Fibroblast of the aortic adventitia (primary cell): ENCODE measurements around the gene PCBP1. TPM values are rescaled to one million over a fixed set of nuclear protein-coding genes. Genes with fewer than 3 reads are reported as not detected.

Experiments
- DNase-seq: peaks from one replicate; pipeline ENCODE4 v3.0.0-alpha.2; 2010; ENCODE audit warnings: low read depth
- H3K4me3 ChIP-seq: 2 replicates; pipeline ENCODE4 v1.5.1; 2011; ENCODE audit warnings: low read depth, mild to moderate bottlenecking, control low read depth, low read length, moderate library complexity
- total RNA-seq: library from RNA; depleted of rRNA; stranded (reverse); fragments of >200 nt; gene quantifications from 2 replicates; pipeline ENCODE4 v1.2.3, GENCODE V29; 2012; ENCODE audit warnings: low replicate concordance
- TF ChIP-seq, protein P1 (sequence below): IDR thresholded peaks from 2 replicates; pipeline ENCODE4 v1.5.1; 2011; ENCODE audit warnings: mild to moderate bottlenecking, low read length, control low read depth, inconsistent platforms; ENCODE audit not compliant: insufficient read depth

Gene PCBP1
- total RNA-seq, 1 donor, result 68.5 TPM

DNA sequence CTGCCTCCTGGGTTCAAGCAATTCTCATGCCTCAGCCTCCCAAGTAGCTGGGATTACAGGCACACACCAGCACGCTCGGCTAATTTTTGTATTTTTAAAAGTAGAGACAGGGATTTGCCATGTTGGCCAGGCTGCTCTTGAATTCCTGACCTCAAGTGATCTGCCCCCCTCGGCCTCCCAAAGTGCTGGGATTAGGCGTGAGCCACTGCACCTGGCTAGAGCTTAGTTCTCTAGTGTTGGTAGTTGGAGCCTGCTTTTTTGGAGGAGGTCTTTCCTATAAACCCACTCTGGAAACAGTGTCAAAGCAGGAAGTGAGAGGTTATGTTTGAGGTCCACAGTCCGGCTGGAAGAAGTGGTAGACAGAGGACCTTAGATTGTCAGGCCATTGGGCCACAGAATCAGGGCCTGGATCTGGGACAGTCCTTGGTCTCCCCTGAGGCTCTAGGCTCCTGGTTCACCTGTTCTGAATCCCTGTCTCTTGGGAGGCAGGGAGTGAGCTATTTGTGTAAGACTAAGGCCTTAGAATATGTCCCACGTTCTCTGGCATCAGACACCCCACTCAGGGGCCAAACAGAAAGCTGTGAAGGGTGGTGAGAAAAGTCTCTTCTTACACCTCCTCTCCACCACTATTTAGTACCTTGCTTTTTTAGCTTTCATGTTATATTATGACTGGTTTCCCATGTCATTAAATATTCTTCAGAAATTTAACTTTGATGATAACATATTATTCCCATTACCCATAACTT lies 34.5 kb downstream of the PCBP1 start:
- no peak overlapping the region for H3K4me3 ChIP-seq
- no peak for DNase-seq
- TF ChIP-seq, protein P1, sequence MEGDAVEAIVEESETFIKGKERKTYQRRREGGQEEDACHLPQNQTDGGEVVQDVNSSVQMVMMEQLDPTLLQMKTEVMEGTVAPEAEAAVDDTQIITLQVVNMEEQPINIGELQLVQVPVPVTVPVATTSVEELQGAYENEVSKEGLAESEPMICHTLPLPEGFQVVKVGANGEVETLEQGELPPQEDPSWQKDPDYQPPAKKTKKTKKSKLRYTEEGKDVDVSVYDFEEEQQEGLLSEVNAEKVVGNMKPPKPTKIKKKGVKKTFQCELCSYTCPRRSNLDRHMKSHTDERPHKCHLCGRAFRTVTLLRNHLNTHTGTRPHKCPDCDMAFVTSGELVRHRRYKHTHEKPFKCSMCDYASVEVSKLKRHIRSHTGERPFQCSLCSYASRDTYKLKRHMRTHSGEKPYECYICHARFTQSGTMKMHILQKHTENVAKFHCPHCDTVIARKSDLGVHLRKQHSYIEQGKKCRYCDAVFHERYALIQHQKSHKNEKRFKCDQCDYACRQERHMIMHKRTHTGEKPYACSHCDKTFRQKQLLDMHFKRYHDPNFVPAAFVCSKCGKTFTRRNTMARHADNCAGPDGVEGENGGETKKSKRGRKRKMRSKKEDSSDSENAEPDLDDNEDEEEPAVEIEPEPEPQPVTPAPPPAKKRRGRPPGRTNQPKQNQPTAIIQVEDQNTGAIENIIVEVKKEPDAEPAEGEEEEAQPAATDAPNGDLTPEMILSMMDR, result no peak

- DNase-seq, result no peak
- no peak overlapping the region for H3K4me3 ChIP-seq
- TF ChIP-seq, protein P1, result no peak
Measured at GRCh38 chr2:70122470-70122869, 35.2 kb downstream of the PCBP1 start.

DNA sequence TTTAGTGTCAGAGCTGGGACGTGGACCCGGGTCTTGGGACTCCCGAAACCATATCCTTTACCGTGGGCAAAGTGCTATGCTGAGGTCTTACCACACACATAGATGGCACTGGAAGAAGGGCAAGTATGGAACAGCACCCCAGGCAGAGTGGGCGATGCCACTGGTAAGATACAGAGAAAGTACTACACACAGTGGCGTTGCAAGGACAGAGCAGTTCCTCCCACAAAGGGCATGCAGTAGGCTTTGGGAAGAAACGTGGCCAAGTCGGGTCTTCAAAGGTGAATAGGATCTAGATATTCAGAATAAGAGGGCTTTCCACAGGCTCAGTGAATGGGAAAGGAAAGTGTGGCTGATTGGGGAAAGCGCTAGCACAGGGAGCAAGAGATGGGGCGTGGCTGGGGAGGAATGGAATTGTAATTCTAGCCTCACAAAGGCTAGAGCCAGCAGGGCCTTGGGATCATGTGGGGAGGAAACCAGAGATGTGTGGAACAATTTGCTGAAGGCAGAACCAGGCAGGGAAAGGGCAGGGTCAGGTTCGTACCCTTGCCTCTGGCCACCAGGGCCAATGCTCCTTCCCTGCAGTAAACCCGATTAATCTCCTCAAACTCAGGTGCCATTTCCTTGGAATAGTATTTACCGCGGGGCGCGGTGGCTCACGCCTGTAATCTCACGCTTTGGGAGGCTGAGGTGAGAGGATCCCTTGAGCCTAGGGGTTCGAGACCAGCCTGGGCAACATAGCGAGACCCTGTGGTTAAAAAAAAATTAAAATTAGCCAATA lies 36.0 kb downstream of the PCBP1 start:
- TF ChIP-seq, protein P1, result no peak
- peak; percentile 80 for DNase-seq
- H3K4me3 ChIP-seq, result no peak overlapping the region

DNA sequence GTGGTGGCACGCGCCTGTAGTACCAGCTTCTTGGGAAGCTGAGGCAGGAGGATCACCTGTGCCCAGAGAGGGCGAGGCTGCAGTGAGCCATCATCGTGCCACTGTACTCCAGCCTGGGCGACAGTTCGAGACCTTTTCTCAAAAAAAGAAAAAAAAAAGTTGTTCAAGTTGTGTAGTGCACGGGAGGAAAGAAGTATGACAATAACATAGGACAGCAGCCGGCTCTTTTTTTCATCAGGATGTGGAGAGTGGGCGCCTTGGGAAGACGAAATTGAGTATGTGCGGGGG lies 36.5 kb downstream of the PCBP1 start:
- H3K4me3 ChIP-seq, result peak overlapping the region; percentile 5
- TF ChIP-seq, protein P1, result no peak
- no peak for DNase-seq

DNA sequence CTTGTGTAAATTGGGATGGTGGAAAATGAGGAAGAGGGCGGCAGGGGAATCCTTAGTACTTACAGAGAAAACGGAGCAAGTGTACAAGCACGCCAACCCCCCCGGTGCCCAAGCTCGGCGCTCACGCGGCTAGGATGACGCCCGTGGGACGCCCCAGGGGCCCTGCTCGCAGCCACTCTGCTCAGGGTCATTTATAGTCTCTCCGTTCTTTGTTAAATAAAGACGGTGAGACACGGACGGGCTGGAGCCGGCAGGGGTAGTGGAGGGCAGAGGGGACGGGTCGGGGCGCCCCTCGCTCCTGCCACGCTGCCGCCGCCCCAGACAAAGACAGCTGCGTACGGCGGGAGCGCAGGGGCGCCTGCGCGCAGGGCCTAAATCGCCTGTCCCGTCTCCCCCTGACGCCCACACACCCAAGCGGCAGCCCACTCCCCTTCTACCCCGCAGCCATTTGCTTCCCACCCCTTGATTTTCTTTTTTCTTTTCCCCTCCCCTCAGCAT lies 37.8 kb downstream of the PCBP1 start:
- DNase-seq, result peak; percentile 46
- H3K4me3 ChIP-seq, result peak overlapping the region; percentile 53
- TF ChIP-seq, protein P1, result no peak

DNA sequence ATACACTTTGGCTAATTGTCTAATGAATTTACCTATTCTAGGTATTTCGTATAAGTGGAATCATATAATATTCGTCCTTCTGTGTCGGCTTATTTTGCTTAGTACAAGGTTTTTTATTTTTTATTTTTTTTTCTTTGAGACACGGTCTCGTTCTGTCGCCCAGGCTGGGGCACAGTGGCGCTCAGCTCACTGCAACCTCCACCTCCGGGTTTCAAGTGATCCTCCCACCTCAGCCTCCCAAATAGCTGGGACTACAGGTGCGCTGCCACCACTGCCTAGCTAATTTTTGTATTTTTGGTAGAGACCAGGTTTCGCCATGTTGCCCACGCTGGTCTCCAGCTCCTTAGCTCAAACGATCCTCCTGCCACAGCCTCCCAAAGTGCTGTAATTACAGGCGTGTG lies 38.2 kb downstream of the PCBP1 start:
- H3K4me3 ChIP-seq, result no peak overlapping the region
- DNase-seq, result no peak
- TF ChIP-seq, protein P1, result no peak
